GM18508 (cell line): ENCODE measurements around the gene GALNT2.

Source experiments
- ATAC-seq: cut with Tn5 transposase; IDR thresholded peaks from one replicate; pipeline ENCODE4 v1.9.1; 2021; ENCODE audit warnings: moderate number of reproducible peaks; ENCODE audit not compliant: insufficient read depth, unreplicated experiment

GALNT2 gene

DNA sequence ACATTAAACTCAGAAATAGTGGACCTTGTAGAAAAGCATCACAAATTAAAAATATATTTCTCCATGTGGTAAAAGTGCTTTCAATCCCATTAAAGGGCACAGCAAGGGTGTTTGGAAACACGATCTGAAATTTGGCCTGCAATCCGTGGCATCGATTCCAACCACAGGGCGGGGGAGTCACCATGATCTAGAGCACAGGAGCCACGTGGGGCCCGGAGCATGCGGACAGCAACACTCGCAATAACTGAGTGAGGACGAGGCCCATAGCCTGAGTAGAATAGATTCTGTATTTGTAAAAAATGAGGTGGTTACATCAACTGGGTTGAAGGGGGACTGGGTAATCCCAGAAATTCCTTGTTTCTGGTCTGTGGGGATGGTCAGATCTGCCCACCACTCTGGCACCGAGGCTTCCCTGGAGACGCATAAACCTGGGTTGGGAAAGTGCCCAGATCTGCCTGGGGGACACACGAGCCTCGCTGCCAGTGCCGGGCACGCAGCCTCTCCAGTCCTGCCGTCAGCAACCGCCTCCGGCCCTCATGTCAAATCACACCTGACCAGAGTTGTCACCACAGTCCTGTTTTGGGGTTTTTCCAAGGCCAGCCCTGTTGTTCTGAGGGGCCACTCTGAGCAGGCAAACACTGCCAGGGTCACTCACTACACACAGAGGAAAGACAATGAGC lies 254.8 kb downstream of the GALNT2 start:
- no peak for ATAC-seq

DNA sequence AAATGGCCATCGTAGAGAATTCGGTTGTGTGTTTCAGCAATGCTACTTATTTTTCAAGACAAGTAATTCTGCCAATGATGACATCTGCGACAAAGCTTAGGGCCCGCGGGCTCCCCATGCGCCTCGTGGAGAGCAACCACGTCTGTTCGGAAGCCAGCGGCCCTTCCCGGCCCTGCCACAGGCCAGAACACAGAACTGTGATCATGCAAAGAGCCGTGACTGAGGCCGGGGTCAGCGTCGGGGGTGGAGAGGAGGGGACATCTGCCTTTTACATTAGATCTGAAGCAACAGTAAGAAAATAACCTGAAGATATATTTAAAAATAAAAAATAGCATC lies 255.4 kb downstream of the GALNT2 start:
- ATAC-seq: no peak

DNA sequence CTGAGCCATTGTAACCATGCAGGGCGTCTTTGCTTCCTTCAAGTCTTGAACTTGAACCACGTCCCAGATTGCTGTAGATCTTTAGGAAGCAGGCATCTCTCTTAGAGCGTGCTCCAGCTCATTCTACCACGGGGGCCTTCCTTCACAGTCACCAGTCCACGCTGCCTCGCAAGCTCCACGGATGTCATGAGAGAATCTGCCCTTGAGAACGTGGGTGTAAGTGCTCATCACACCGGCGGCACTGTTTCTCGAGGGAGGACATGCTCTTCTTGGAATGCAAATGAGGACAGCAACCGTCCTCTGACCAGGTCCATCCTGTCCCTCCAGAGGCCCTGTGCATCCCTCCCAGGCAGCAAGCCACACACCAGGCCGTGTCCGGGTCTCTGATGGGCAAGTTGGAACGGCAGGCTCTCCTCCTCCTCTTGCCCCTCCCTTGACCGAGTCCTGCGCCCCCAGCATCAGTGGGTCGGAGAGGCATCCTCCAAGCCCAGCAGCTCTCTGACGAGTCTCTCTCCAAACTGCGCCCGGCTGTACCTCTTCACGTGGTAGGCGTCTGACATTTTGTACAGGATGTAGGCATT lies 256.0 kb downstream of the GALNT2 start:
- no peak for ATAC-seq

DNA sequence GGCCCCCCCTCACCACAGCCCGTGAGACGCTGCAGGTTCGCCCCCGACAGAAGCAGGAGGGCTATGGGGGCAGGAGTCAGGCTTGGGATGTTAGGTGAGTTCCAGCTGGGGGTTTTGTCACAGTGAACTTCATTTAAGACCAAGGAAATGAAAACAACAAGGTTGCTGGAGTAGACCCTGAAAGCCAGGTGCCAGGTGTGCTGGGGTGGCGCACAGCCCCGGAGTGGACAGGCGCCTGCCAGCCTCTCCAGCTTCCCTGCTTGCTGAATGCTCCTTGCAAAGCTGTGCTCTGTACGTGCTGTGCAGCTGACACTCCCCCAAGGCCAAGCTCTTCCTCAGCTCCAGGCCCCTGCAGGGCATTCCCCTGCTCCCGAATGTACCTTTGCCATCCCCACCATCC lies 256.6 kb downstream of the GALNT2 start:
- no peak for ATAC-seq

DNA sequence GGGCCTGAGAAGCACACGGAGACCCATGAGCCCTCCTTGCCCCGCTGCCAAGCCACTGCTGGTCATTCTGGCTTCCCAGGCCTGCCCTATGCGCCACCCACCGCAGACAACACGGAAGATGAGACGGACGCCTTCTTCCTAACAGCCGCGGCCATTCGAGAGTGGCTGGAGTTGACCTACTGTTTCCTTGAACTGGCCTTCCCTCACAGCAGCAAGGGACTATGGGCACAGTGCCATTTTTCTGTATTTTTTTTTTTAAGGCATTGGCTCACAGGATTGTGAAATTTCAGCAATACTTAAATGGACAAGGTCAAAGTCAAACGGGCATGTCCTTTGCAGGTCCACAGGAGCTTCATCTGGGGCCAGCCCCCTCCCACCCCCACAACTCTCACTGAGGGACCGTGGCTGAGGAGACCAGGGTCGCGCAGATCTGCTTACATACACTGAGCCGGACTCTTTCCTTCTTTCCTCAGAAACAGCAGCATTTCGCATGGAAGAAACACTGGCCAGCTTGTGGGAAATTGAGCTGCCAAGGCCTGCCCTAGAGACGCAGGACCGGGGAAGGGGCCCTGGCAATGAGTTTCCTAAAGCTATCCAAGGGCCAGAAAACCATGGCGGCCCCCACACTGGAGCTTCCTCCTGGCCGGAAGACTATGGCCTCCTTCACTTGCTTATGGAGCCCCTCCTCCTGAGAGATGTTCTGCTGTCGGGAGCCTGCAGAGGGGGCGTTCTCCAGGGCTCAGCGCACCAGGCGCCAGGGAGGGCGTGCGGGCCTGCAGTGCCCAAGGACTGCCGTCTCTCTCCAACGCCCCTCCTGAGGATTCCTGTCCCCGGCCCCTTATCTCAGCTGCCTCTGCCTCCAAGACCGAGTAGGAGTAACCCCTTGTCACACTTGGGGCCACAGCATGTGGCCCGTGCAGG lies 260.2 kb downstream of the GALNT2 start:
- no peak for ATAC-seq

DNA sequence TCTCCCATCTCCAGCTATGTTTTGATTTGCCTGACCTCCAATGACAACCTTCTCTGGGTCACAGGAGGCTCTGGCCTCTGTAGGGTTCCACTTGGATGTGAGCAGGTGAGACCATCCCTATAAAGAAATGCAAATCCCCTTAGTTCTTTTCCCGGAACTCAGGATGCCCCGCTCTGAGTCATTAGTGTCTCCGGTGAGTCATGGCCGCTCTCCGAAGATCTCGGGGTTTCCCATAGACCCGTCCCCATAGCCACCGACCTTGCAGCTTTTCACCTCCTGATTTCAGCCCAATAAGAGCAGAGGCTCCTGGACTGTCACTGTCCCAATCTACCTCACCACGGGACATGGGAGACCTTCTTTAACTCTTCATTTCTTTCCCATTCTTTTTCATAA lies 260.9 kb downstream of the GALNT2 start:
- no peak for ATAC-seq

DNA sequence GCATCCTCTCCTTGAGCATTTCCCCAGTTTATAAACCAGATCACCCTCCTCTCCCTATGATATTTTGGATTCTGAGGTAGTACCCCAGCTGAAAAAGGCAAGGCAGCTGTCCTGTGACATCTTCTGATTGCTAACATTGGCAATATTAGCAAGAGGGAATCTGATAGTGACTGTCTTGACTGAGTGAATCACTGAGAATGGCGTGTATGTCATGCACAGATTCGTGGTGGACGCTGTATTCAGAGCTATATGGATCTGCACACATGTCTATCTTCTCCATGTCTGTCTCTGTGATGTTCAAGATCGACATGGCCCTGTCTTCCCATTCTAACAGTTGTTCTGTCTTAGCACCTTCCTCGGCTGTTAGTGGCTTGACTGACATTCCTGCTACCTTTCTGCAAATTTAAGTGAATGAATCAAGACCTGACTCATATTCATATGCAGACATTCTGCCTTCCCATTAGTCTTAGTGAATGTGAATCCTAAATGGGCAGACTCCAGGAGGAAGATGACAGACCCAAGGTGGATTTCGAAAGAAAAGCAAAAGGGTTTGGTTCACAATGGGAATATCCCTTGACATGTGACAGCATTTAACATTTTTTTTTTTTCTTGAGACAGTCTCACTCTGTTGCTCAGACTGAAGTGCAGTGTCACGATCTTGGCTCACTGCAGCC lies 261.4 kb downstream of the GALNT2 start:
- no peak for ATAC-seq

DNA sequence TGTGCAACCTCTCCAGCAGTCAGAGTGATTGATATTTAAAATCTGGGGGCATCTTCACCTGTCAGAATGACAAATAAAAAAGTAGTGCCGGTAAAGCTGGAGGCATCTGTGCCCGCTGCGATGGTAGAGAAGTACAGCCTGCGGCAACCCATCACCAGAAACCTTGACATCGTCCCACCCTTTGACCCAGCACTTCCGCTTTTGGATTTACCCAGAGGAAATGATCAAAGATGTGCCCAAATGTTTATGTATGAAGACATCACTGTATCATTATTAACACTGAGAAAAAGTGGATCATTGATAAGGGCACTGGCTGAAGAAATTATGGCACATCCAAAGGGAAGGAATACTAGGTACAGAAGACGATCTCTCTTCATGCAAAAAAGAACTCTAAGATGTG lies 263.1 kb downstream of the GALNT2 start:
- no peak for ATAC-seq
